Hepatocyte (in vitro differentiated cells): ENCODE data around the gene CROCC2.

Experiments used
- EZH2 ChIP-seq: fragments of 200-600 bp; sonication (generic); IDR thresholded peaks from 2 replicates; pipeline ENCODE4 v1.6.1; 2016; ENCODE audit warnings: antibody characterized with exemption, mild to moderate bottlenecking, borderline replicate concordance
- EZH2phosphoT487 ChIP-seq: fragments of 200-600 bp; sonication (generic); IDR thresholded peaks from one replicate; pipeline ENCODE4 v1.6.1; 2018; ENCODE audit warnings: antibody characterized with exemption, mild to moderate bottlenecking, low read depth, moderate library complexity; ENCODE audit not compliant: unreplicated experiment, severe bottlenecking
- TF ChIP-seq, protein P1 (sequence below): fragments of 200-600 bp; sonication (generic); IDR thresholded peaks from 2 replicates; pipeline ENCODE4 v1.5.1; 2016; ENCODE audit warnings: antibody characterized with exemption, mild to moderate bottlenecking; ENCODE audit not compliant: poor library complexity

DNA sequence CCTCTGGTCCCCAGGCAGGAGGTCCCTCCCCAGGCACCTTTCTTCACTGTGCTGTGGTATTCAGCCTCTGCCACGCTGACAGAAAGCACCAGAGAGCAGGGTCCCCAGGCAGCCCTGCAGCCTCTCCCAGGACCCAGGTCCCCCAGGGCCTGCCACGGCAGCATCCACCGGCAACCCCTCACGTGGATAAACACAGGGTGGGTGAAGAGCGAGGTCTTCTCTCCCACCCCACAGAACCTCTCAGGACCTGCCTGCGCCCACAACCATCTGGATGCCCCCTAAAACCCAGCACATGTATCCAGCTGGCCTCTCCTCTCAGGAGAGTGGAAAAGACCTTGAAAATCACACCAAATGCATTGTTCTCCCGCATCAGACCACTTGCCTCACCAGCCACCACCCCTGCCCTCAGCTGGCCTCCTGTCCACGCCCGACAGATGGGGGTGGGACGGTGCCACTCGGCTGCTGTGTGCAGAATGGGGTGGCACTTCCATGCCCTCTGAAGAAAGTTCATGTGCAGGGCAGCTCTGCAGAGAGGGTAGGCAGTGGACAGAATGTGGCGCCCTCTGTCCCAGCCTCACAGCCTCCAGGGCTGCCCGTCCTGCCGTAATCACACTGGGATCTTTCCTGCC is 4.0 kb upstream of the CROCC2 start:
- TF ChIP-seq, protein P1, sequence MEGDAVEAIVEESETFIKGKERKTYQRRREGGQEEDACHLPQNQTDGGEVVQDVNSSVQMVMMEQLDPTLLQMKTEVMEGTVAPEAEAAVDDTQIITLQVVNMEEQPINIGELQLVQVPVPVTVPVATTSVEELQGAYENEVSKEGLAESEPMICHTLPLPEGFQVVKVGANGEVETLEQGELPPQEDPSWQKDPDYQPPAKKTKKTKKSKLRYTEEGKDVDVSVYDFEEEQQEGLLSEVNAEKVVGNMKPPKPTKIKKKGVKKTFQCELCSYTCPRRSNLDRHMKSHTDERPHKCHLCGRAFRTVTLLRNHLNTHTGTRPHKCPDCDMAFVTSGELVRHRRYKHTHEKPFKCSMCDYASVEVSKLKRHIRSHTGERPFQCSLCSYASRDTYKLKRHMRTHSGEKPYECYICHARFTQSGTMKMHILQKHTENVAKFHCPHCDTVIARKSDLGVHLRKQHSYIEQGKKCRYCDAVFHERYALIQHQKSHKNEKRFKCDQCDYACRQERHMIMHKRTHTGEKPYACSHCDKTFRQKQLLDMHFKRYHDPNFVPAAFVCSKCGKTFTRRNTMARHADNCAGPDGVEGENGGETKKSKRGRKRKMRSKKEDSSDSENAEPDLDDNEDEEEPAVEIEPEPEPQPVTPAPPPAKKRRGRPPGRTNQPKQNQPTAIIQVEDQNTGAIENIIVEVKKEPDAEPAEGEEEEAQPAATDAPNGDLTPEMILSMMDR = no peak
- TF ChIP-seq EZH2 (no peak), EZH2phosphoT487 (no peak)
